Activated CD8-positive, alpha-beta memory T cell treated with anti-CD3 and anti-CD28 coated beads, Interleukin-2, amount 10 ng/mL, durations not matched to agents 7 days and 5 days (primary cell): ENCODE measurements around the gene SETD3. TPM values are rescaled to one million over a fixed set of nuclear protein-coding genes. Genes with fewer than 3 reads are reported as not detected.

Source experiments
- ATAC-seq: fragments of 150-1000 bp; cut with Tn5 transposase; one replicate; pipeline ENCODE4 v1.10.0; 2021; ENCODE audit warnings: moderate library complexity
- CTCF ChIA-PET: fragments of 350-600 bp; sonication (Branson Sonifier 250); formaldehyde crosslinking; loops from one replicate; lab custom pipeline; 2021; ENCODE audit warnings: antibody characterized with exemption; lab: Charles Lee
- DNase-seq: peaks from one replicate; pipeline ENCODE4 v3.0.0-alpha.2; 2020
- H3K27ac Mint-ChIP-seq: one replicate; pipeline ENCODE4 v1.8.0; 2021; ENCODE audit warnings: mild to moderate bottlenecking, mixed read lengths
- H3K27me3 Mint-ChIP-seq: one replicate; pipeline ENCODE4 v1.8.0; 2021; ENCODE audit warnings: mixed read lengths
- H3K36me3 Mint-ChIP-seq: one replicate; pipeline ENCODE4 v1.8.0; 2021; ENCODE audit warnings: mild to moderate bottlenecking, mixed read lengths
- H3K4me1 Mint-ChIP-seq: one replicate; pipeline ENCODE4 v1.8.0; 2021; ENCODE audit warnings: mixed read lengths
- H3K4me3 Mint-ChIP-seq: one replicate; pipeline ENCODE4 v1.8.0; 2021; ENCODE audit warnings: mild to moderate bottlenecking, moderate library complexity, mixed read lengths
- H3K9me3 Mint-ChIP-seq: one replicate; pipeline ENCODE4 v1.8.0; 2022; ENCODE audit warnings: low read depth, mixed read lengths
- total RNA-seq, 2 experiments: library from RNA; stranded (reverse); gene quantifications; one replicate each; pipeline ENCODE4 v1.2.3, GENCODE V29; 2021

The SETD3 gene
- total RNA-seq, 2 experiments from 2014 or later = 53.9 to 61.4 TPM

- CTCF ChIA-PET = interaction anchor here (3.0 to 10.0 kb wide), 3 partner anchors 10 to 95 kb away, joined by 11 to 158 read pairs (median 56); no protein-coding TSS in a partner anchor
- DNase-seq = no peak
- no peaks in the 10 kb centered on the region for H3K27me3 Mint-ChIP-seq
- no peak for ATAC-seq
- H3K4me3 Mint-ChIP-seq = no peak overlapping the region
- no peak overlapping the region for H3K27ac Mint-ChIP-seq
- peaks cover 30% of the 10 kb centered on the region for H3K4me1 Mint-ChIP-seq
- peaks cover 17% of the 10 kb centered on the region for H3K36me3 Mint-ChIP-seq
- H3K9me3 Mint-ChIP-seq = no peaks in the 10 kb centered on the region
Measured at GRCh38 chr14:99413911-99414310, 66.7 kb downstream of the SETD3 start.

GRCh38 chr14:99413172-99413571, 67.5 kb downstream of the SETD3 start:
- H3K36me3 Mint-ChIP-seq = peaks cover 16% of the 10 kb centered on the region
- no peak overlapping the region for H3K27ac Mint-ChIP-seq

GRCh38 chr14:99412117-99413061, 68.3 kb downstream of the SETD3 start:
- CTCF ChIA-PET = interaction anchor here (0.8 to 10.0 kb wide), 2 partner anchors 10 to 20 kb away, joined by 3 to 158 read pairs; no protein-coding TSS in a partner anchor
- Mint-ChIP-seq H3K36me3 (peaks cover 16% of the 10 kb centered on the region), H3K4me1 (peaks cover 23% of the 10 kb centered on the region), H3K27me3 (no peaks in the 10 kb centered on the region), H3K9me3 (no peaks in the 10 kb centered on the region), H3K4me3 (no peak overlapping the region), H3K27ac (peak overlapping the region; percentile 44)
- no peak for DNase-seq
- no peak for ATAC-seq

More at GRCh38 chr14:99413172-99413571, 67.5 kb downstream of the SETD3 start:
- CTCF ChIA-PET = interaction anchor here (3.0 to 10.0 kb wide), 3 partner anchors 9 to 94 kb away, joined by 11 to 158 read pairs (median 56); no protein-coding TSS in a partner anchor
- peaks cover 25% of the 10 kb centered on the region for H3K4me1 Mint-ChIP-seq
- no peak for ATAC-seq
- no peak overlapping the region for H3K4me3 Mint-ChIP-seq
- no peaks in the 10 kb centered on the region for H3K27me3 Mint-ChIP-seq
- H3K9me3 Mint-ChIP-seq = no peaks in the 10 kb centered on the region
- no peak for DNase-seq

GRCh38 chr14:99410019-99410418, 70.6 kb downstream of the SETD3 start:
- H3K4me3 Mint-ChIP-seq = no peak overlapping the region
- H3K9me3 Mint-ChIP-seq = no peaks in the 10 kb centered on the region
- H3K36me3 Mint-ChIP-seq = peaks cover 20% of the 10 kb centered on the region
- DNase-seq = no peak
- no peaks in the 10 kb centered on the region for H3K27me3 Mint-ChIP-seq
- ATAC-seq = no peak
- CTCF ChIA-PET = interaction anchor here (1.0 to 1.4 kb wide), 2 partner anchors 17 to 21 kb away, joined by 3 to 4 read pairs; no protein-coding TSS in a partner anchor
- no peak overlapping the region for H3K27ac Mint-ChIP-seq
- H3K4me1 Mint-ChIP-seq = peaks cover 19% of the 10 kb centered on the region

- CTCF ChIA-PET = interaction anchor here (1.8 kb wide), 1 partner anchor 16 kb away, joined by 7 read pairs; no protein-coding TSS in a partner anchor
- Mint-ChIP-seq H3K4me1 (peaks cover 20% of the 10 kb centered on the region), H3K27ac (no peak overlapping the region), H3K9me3 (no peaks in the 10 kb centered on the region), H3K4me3 (no peak overlapping the region), H3K36me3 (peaks cover 25% of the 10 kb centered on the region), H3K27me3 (no peaks in the 10 kb centered on the region)
- no peak for ATAC-seq
- DNase-seq = no peak
Measured at GRCh38 chr14:99408971-99409289, 71.7 kb downstream of the SETD3 start.

GRCh38 chr14:99408286-99408970, 72.2 kb downstream of the SETD3 start:
- no peaks in the 10 kb centered on the region for H3K9me3 Mint-ChIP-seq
- DNase-seq (no peak), ATAC-seq (no peak)
- no peaks in the 10 kb centered on the region for H3K27me3 Mint-ChIP-seq
- peaks cover 22% of the 10 kb centered on the region for H3K4me1 Mint-ChIP-seq
- no peak overlapping the region for H3K27ac Mint-ChIP-seq
- H3K36me3 Mint-ChIP-seq = peaks cover 23% of the 10 kb centered on the region
- CTCF ChIA-PET = interaction anchor here (1.7 to 1.8 kb wide), 3 partner anchors 11 to 20 kb away, joined by 4 to 7 read pairs (median 5); no protein-coding TSS in a partner anchor
- no peak overlapping the region for H3K4me3 Mint-ChIP-seq

- H3K27ac Mint-ChIP-seq = no peak overlapping the region
- CTCF ChIA-PET = interaction anchor here (1.7 to 1.8 kb wide), 3 partner anchors 10 to 19 kb away, joined by 4 to 7 read pairs (median 5); no protein-coding TSS in a partner anchor
- H3K9me3 Mint-ChIP-seq = no peaks in the 10 kb centered on the region
- peaks cover 23% of the 10 kb centered on the region for H3K36me3 Mint-ChIP-seq
- no peak for DNase-seq
- peaks cover 20% of the 10 kb centered on the region for H3K4me1 Mint-ChIP-seq
- no peak for ATAC-seq
- no peaks in the 10 kb centered on the region for H3K27me3 Mint-ChIP-seq
- H3K4me3 Mint-ChIP-seq = no peak overlapping the region
Measured at GRCh38 chr14:99407416-99407815, 73.2 kb downstream of the SETD3 start.

- Mint-ChIP-seq H3K4me3 (no peak overlapping the region), H3K36me3 (peaks cover 36% of the 10 kb centered on the region), H3K4me1 (peaks cover 20% of the 10 kb centered on the region), H3K27ac (peak overlapping the region; percentile 2), H3K9me3 (no peaks in the 10 kb centered on the region), H3K27me3 (no peaks in the 10 kb centered on the region)
- DNase-seq (no peak), ATAC-seq (no peak)
- CTCF ChIA-PET = interaction anchor here (2.3 to 3.2 kb wide), 3 partner anchors 10 to 83 kb away, joined by 11 to 24 read pairs (median 13); no protein-coding TSS in a partner anchor
Measured at GRCh38 chr14:99402950-99403349, 77.7 kb downstream of the SETD3 start.

GRCh38 chr14:99402285-99402648, 78.4 kb downstream of the SETD3 start:
- Mint-ChIP-seq H3K27me3 (no peaks in the 10 kb centered on the region), H3K4me3 (no peak overlapping the region), H3K27ac (no peak overlapping the region), H3K36me3 (peaks cover 38% of the 10 kb centered on the region), H3K4me1 (peaks cover 22% of the 10 kb centered on the region), H3K9me3 (no peaks in the 10 kb centered on the region)
- ATAC-seq (no peak), DNase-seq (no peak)
- CTCF ChIA-PET = interaction anchor here (1.2 to 2.8 kb wide), 5 partner anchors 9 to 82 kb away, joined by 5 to 24 read pairs (median 13); no protein-coding TSS in a partner anchor

- H3K4me1 Mint-ChIP-seq = peaks cover 27% of the 10 kb centered on the region
- CTCF ChIA-PET = interaction anchor here (1.2 to 2.8 kb wide), 5 partner anchors 9 to 82 kb away, joined by 5 to 24 read pairs (median 13); no protein-coding TSS in a partner anchor
- no peaks in the 10 kb centered on the region for H3K27me3 Mint-ChIP-seq
- no peak overlapping the region for H3K4me3 Mint-ChIP-seq
- DNase-seq = no peak
- no peaks in the 10 kb centered on the region for H3K9me3 Mint-ChIP-seq
- H3K27ac Mint-ChIP-seq = peak overlapping the region; percentile 34
- peaks cover 41% of the 10 kb centered on the region for H3K36me3 Mint-ChIP-seq
- no peak for ATAC-seq
Measured at GRCh38 chr14:99401621-99402284, 78.9 kb downstream of the SETD3 start.

GRCh38 chr14:99401211-99401610, 79.4 kb downstream of the SETD3 start:
- Mint-ChIP-seq H3K36me3 (peaks cover 41% of the 10 kb centered on the region), H3K4me3 (no peak overlapping the region), H3K27me3 (no peaks in the 10 kb centered on the region), H3K4me1 (peaks cover 31% of the 10 kb centered on the region), H3K27ac (no peak overlapping the region), H3K9me3 (no peaks in the 10 kb centered on the region)
- ATAC-seq = no peak
- CTCF ChIA-PET = interaction anchor here (1.2 to 2.8 kb wide), 5 partner anchors 8 to 81 kb away, joined by 5 to 24 read pairs (median 13); no protein-coding TSS in a partner anchor
- DNase-seq = no peak

GRCh38 chr14:99397698-99398097, 83.0 kb downstream of the SETD3 start:
- no peak for ATAC-seq
- DNase-seq = no peak
- Mint-ChIP-seq H3K36me3 (peaks cover 28% of the 10 kb centered on the region), H3K27ac (no peak overlapping the region), H3K27me3 (no peaks in the 10 kb centered on the region), H3K4me3 (no peak overlapping the region), H3K9me3 (no peaks in the 10 kb centered on the region), H3K4me1 (peaks cover 30% of the 10 kb centered on the region)
- CTCF ChIA-PET = interaction anchor here (1.3 to 1.4 kb wide), 3 partner anchors 9 to 78 kb away, joined by 3 to 5 read pairs (median 3); no protein-coding TSS in a partner anchor
